T-cell (primary cell): ENCODE results near the gene TRMT44. TPM values are rescaled to one million over a fixed set of nuclear protein-coding genes. Genes with fewer than 3 reads are reported as not detected.

Experiments used
- ATAC-seq, 4 experiments: fragments of 200-7000 bp in 3 of 4; fragments of 150-1000 bp in 1 of 4; cut with Tn5 transposase; replicated peaks in 1 of 4; 1 replicate in 3 of 4; 2 replicates in 1 of 4; pipeline ENCODE4 v1.10.0; 2021; ENCODE audit warnings: moderate library complexity in 3 of 4, mild to moderate bottlenecking in 2 of 4, moderate number of reproducible peaks in 1 of 4
- CTCF ChIA-PET, 2 donors: fragments of 300-600 bp; sonication (Branson Sonifier 250); formaldehyde crosslinking; loops; one replicate each; lab custom pipeline; 2022; ENCODE audit warnings: antibody characterized with exemption in 2 of 2; lab: Charles Lee
- POLR2A ChIA-PET, 2 donors: fragments of 300-600 bp; sonication (Branson Sonifier 250); formaldehyde crosslinking; loops; one replicate each; lab custom pipeline; 2022; ENCODE audit warnings: antibody characterized with exemption in 2 of 2; lab: Charles Lee
- DNase-seq, 35 experiments: peaks; one replicate each; pipeline versions ENCODE4 v3.0.0 to v3.0.0-alpha.2; 2013 to 2023
- H3K27ac ChIP-seq: one replicate; pipeline ENCODE4 v1.5.1; 2013; ENCODE audit warnings: low read length
- H3K27me3 ChIP-seq, 2 experiments: replicated peaks in 1 of 2; 1 replicate in 1 of 2; 2 replicates in 1 of 2; pipeline versions ENCODE4 v1.6.1 to v1.7.0; 2013; ENCODE audit warnings: low read length in 1 of 2, mixed read lengths in 1 of 2; ENCODE audit not compliant: control insufficient read depth in 2 of 2, insufficient read depth in 2 of 2; ENCODE audit errors: extremely low read depth in 1 of 2
- H3K36me3 ChIP-seq, 2 donors: 1 replicate in 1 of 2; 2 replicates in 1 of 2; pipeline versions ENCODE4 v1.6.1 to v1.7.0; 2013; ENCODE audit warnings: low read length in 1 of 2; ENCODE audit not compliant: control insufficient read depth in 2 of 2, insufficient read depth in 1 of 2; ENCODE audit errors: extremely low read depth in 1 of 2
- H3K4me1 ChIP-seq, 2 experiments: 1 replicate in 1 of 2; 2 replicates in 1 of 2; pipeline versions ENCODE4 v1.6.1 to v1.7.0; 2013; ENCODE audit warnings: low read length in 2 of 2, mixed read lengths in 1 of 2; ENCODE audit not compliant: insufficient read depth in 2 of 2, control insufficient read depth in 1 of 2; ENCODE audit errors: extremely low read depth in 1 of 2
- H3K4me3 ChIP-seq, 2 donors: 1 replicate in 1 of 2; 2 replicates in 1 of 2; pipeline versions ENCODE4 v1.5.1 to v1.7.0; 2013; ENCODE audit warnings: mild to moderate bottlenecking in 2 of 2, low read length in 1 of 2, moderate library complexity in 1 of 2; ENCODE audit not compliant: control insufficient read depth in 1 of 2; ENCODE audit errors: extremely low read depth in 1 of 2
- H3K9me3 ChIP-seq: 2 replicates; pipeline ENCODE4 v1.7.0; 2013
- H3K27ac Mint-ChIP-seq, 2 donors: one replicate each; pipeline ENCODE4 v1.8.0; 2020 to 2021; ENCODE audit warnings: mild to moderate bottlenecking in 2 of 2, mixed read lengths in 2 of 2
- H3K27me3 Mint-ChIP-seq, 2 donors: one replicate each; pipeline ENCODE4 v1.8.0; 2021 to 2022; ENCODE audit warnings: mixed read lengths in 2 of 2
- H3K36me3 Mint-ChIP-seq: one replicate; pipeline ENCODE4 v1.8.0; 2021; ENCODE audit warnings: mixed read lengths
- H3K4me1 Mint-ChIP-seq, 3 donors: one replicate each; pipeline ENCODE4 v1.8.0; 2020 to 2022; ENCODE audit warnings: mixed read lengths in 3 of 3, mild to moderate bottlenecking in 1 of 3
- H3K4me3 Mint-ChIP-seq, 3 donors: one replicate each; pipeline ENCODE4 v1.8.0; 2020 to 2022; ENCODE audit warnings: mild to moderate bottlenecking in 3 of 3, mixed read lengths in 3 of 3, moderate library complexity in 3 of 3
- H3K9me3 Mint-ChIP-seq, 3 donors: one replicate each; pipeline ENCODE4 v1.8.0; 2020 to 2022; ENCODE audit warnings: mixed read lengths in 3 of 3
- WGBS: methylation state at CpG from one replicate; pipeline ENCODE4 v1.1.5; 2013; ENCODE audit warnings: missing lambda C conversion rate; ENCODE audit not compliant: insufficient coverage; 5-methylcytosine and 5-hydroxymethylcytosine counted together
- total RNA-seq, 35 experiments: library from RNA in 6 of 35; stranded (reverse) in 6 of 35; fragments of 120-200 nt in 1 of 35; gene quantifications; one replicate each; pipeline versions ENCODE4 v1.2.1 to v1.2.4 and lab custom pipeline; 2013 to 2026

TRMT44 gene
- total RNA-seq, 5 donors from 2014 or later (not counting 1 experiment from before 2014, with no cell fraction given) = 25.6 to 40.9 (median 35.3) TPM

- peak overlapping the region; percentile 77 to 90 for H3K27ac Mint-ChIP-seq
- H3K4me3 Mint-ChIP-seq = peak overlapping the region; percentile 90 to 92 (median 92)
- Histone ChIP-seq H3K4me3 (peak overlapping the region; percentile 64 to 70), H3K27ac (no peak overlapping the region), H3K4me1 (peaks cover 3 to 17% of the 10 kb centered on the region in 2 experiments), H3K27me3 (no peaks in the 10 kb centered on the region), H3K9me3 (no peaks in the 10 kb centered on the region), H3K36me3 (no peaks in the 10 kb centered on the region)
- ChIA-PET POLR2A (interaction anchor here in 1 of 2 donors (0.6 kb wide), 1 partner anchor 10 kb away, joined by 4 read pairs; no protein-coding TSS in a partner anchor), CTCF (interaction anchor here in 1 of 2 donors (0.8 to 1.4 kb wide), 2 partner anchors 8 to 12 kb away, joined by 3 to 6 read pairs; partner anchors contain the start of genes ACOX3 and TRMT44)
- DNase-seq (peak; percentile 67 to 96 (median 83)), ATAC-seq (peak; percentile 92 to 96 (median 94))
- H3K36me3 Mint-ChIP-seq = peaks cover 2% of the 10 kb centered on the region
- no peaks in the 10 kb centered on the region for H3K27me3 Mint-ChIP-seq
- WGBS = 3% methylated on average over 56 of the region's 56 CpGs
- peaks cover 35 to 37% (median 37%) of the 10 kb centered on the region in 3 donors for H3K4me1 Mint-ChIP-seq
- H3K9me3 Mint-ChIP-seq = no peaks in the 10 kb centered on the region
Observed at GRCh38 chr4:8428288-8429097, 12.1 kb upstream of the TRMT44 start.

- CTCF ChIA-PET = no interaction called here
- H3K4me3 Mint-ChIP-seq = no peak overlapping the region
- WGBS = 100% methylated on average over 1 of the region's 5 CpGs
Observed at GRCh38 chr4:8431553-8431952, 9.0 kb upstream of the TRMT44 start.

GRCh38 chr4:8433136-8433535 is 7.4 kb upstream of the TRMT44 start:
- WGBS = 100% methylated on average over 4 of the region's 5 CpGs
- no peak for DNase-seq
- Mint-ChIP-seq H3K27me3 (no peaks in the 10 kb centered on the region), H3K4me1 (peaks cover 44 to 57% (median 57%) of the 10 kb centered on the region in 3 donors), H3K9me3 (no peaks in the 10 kb centered on the region), H3K36me3 (peaks cover 2% of the 10 kb centered on the region), H3K27ac (peak overlapping the region in 1 of 2 donors; percentile 6), H3K4me3 (no peak overlapping the region)
- Histone ChIP-seq H3K36me3 (no peaks in the 10 kb centered on the region), H3K9me3 (no peaks in the 10 kb centered on the region), H3K27ac (no peak overlapping the region), H3K4me3 (no peak overlapping the region), H3K27me3 (no peaks in the 10 kb centered on the region), H3K4me1 (peaks cover 10 to 35% of the 10 kb centered on the region in 2 experiments)
- ChIA-PET CTCF (no interaction called here), POLR2A (no interaction called here)
- ATAC-seq = no peak

More at GRCh38 chr4:8431553-8431952, 9.0 kb upstream of the TRMT44 start:
- peaks cover 46 to 58% (median 52%) of the 10 kb centered on the region in 3 donors for H3K4me1 Mint-ChIP-seq
- Histone ChIP-seq H3K27me3 (no peaks in the 10 kb centered on the region), H3K36me3 (no peaks in the 10 kb centered on the region), H3K4me1 (peaks cover 10 to 39% of the 10 kb centered on the region in 2 experiments), H3K9me3 (no peaks in the 10 kb centered on the region), H3K27ac (no peak overlapping the region), H3K4me3 (no peak overlapping the region)
- no peaks in the 10 kb centered on the region for H3K9me3 Mint-ChIP-seq
- POLR2A ChIA-PET = no interaction called here
- H3K36me3 Mint-ChIP-seq = peaks cover 2% of the 10 kb centered on the region
- no peaks in the 10 kb centered on the region for H3K27me3 Mint-ChIP-seq
- H3K27ac Mint-ChIP-seq = no peak overlapping the region
- ATAC-seq = no peak
- DNase-seq = no peak

GRCh38 chr4:8434251-8435073 is 6.1 kb upstream of the TRMT44 start:
- no peak overlapping the region for H3K4me3 ChIP-seq
- peak overlapping the region; percentile 59 to 72 (median 71) for H3K4me3 Mint-ChIP-seq
- ATAC-seq (no peak), DNase-seq (no peak)
- H3K27ac Mint-ChIP-seq = peak overlapping the region; percentile 83 to 88
- 92% methylated on average over 19 of the region's 21 CpGs for WGBS
- CTCF ChIA-PET = no interaction called here
- no peaks in the 10 kb centered on the region for H3K9me3 Mint-ChIP-seq
- H3K36me3 Mint-ChIP-seq = peaks cover 2% of the 10 kb centered on the region
- H3K9me3 ChIP-seq = no peaks in the 10 kb centered on the region
- no peaks in the 10 kb centered on the region for H3K27me3 ChIP-seq
- no peaks in the 10 kb centered on the region for H3K27me3 Mint-ChIP-seq
- POLR2A ChIA-PET = no interaction called here
- peak overlapping the region; percentile 80 for H3K27ac ChIP-seq
- peaks cover 11 to 28% of the 10 kb centered on the region in 2 experiments for H3K4me1 ChIP-seq
- H3K36me3 ChIP-seq = no peaks in the 10 kb centered on the region
- H3K4me1 Mint-ChIP-seq = peaks cover 48 to 56% (median 55%) of the 10 kb centered on the region in 3 donors

GRCh38 chr4:8435656-8436121 is 4.9 kb upstream of the TRMT44 start:
- DNase-seq = peak in 26 of 35 experiments; percentile 3 to 44 (median 21)
- WGBS = 6% methylated on average over 3 of the region's 5 CpGs
- ATAC-seq = peak; percentile 15 to 56 (median 34)
- ChIA-PET CTCF (interaction anchor here in 1 of 2 donors (1.0 kb wide), 1 partner anchor 26 kb away, joined by 6 read pairs; no protein-coding TSS in a partner anchor), POLR2A (no interaction called here)
- H3K4me3 ChIP-seq = peak overlapping the region; percentile 10 to 36
- peak overlapping the region; percentile 80 for H3K27ac ChIP-seq
- H3K27me3 ChIP-seq = no peaks in the 10 kb centered on the region
- peaks cover 15 to 35% of the 10 kb centered on the region in 2 experiments for H3K4me1 ChIP-seq
- H3K27me3 Mint-ChIP-seq = peaks cover 0 to 2% of the 10 kb centered on the region in 2 donors
- peak overlapping the region; percentile 83 to 88 for H3K27ac Mint-ChIP-seq
- no peaks in the 10 kb centered on the region for H3K9me3 Mint-ChIP-seq
- no peaks in the 10 kb centered on the region for H3K36me3 ChIP-seq
- peak overlapping the region; percentile 59 to 72 (median 71) for H3K4me3 Mint-ChIP-seq
- peaks cover 59 to 67% (median 66%) of the 10 kb centered on the region in 3 donors for H3K4me1 Mint-ChIP-seq
- H3K9me3 ChIP-seq = no peaks in the 10 kb centered on the region
- peaks cover 2% of the 10 kb centered on the region for H3K36me3 Mint-ChIP-seq

- 96% methylated on average over 10 of the region's 13 CpGs for WGBS
- no peak for ATAC-seq
- Histone ChIP-seq H3K4me3 (no peak overlapping the region), H3K9me3 (no peaks in the 10 kb centered on the region), H3K36me3 (no peaks in the 10 kb centered on the region), H3K4me1 (peaks cover 27 to 50% of the 10 kb centered on the region in 2 experiments), H3K27me3 (no peaks in the 10 kb centered on the region), H3K27ac (no peak overlapping the region)
- CTCF ChIA-PET = interaction anchor here (0.6 to 1.2 kb wide), 3 partner anchors 8 to 632 kb away, joined by 3 read pairs; no protein-coding TSS in a partner anchor
- peaks cover 72 to 80% (median 80%) of the 10 kb centered on the region in 3 donors for H3K4me1 Mint-ChIP-seq
- H3K4me3 Mint-ChIP-seq = no peak overlapping the region
- POLR2A ChIA-PET = no interaction called here
- H3K9me3 Mint-ChIP-seq = no peaks in the 10 kb centered on the region
- peaks cover 0 to 2% of the 10 kb centered on the region in 2 donors for H3K27me3 Mint-ChIP-seq
- H3K27ac Mint-ChIP-seq = no peak overlapping the region
- peaks cover 2% of the 10 kb centered on the region for H3K36me3 Mint-ChIP-seq
- DNase-seq = no peak
Observed at GRCh38 chr4:8437281-8437680, 3.3 kb upstream of the TRMT44 start.
